GM21447 (cell line): ENCODE results near the gene GNG3.
"Not testable (repeated sequence)": the region's sequence is repeated elsewhere in the genome, so short reads cannot be mapped to it uniquely, and the experiment has no call there.

ENCODE experiments used
- ATAC-seq: cut with Tn5 transposase; IDR thresholded peaks from one replicate; pipeline ENCODE4 v1.9.1; 2021; ENCODE audit not compliant: unreplicated experiment

The GNG3 gene

DNA sequence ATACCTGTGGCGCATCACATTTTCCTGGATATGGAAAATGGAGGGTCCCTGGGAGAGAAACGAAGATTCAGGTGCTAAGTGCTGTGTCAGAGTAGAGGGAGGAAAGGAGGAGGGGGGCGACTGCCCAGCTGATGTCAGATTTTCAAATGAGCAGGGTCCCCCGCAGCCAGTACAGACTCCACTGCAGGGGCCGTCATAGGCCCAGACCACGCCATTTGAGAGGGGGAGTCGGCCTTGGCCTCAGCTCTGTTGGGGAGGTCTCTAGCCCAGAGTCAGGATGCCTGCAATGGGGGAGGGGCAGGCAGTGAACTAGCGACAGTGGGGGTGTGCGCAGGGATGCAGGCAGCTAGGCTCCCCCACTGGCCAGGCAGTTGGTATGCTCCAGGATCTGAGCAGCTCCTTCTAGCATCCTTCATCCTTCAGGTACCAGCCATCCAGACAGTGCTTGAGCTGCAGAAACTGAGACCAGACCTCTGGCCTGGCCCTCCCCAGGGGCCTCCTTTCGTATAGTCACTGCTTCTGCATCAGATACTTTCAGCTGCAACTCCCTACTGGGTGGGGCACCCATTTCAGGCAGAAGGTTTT lies at the start of gene GNG3, which contains the start of gene BSCL2:
TSS of gene GNG3 (plus strand) at position 400 of the 585 bp plus-strand sequence. CDS start 620 bp downstream, outside the sequence.
TSS of gene BSCL2 (minus strand) at position 148 of the 585 bp plus-strand sequence. CDS start 229 bp downstream, outside the sequence.
- ATAC-seq: no peak

DNA sequence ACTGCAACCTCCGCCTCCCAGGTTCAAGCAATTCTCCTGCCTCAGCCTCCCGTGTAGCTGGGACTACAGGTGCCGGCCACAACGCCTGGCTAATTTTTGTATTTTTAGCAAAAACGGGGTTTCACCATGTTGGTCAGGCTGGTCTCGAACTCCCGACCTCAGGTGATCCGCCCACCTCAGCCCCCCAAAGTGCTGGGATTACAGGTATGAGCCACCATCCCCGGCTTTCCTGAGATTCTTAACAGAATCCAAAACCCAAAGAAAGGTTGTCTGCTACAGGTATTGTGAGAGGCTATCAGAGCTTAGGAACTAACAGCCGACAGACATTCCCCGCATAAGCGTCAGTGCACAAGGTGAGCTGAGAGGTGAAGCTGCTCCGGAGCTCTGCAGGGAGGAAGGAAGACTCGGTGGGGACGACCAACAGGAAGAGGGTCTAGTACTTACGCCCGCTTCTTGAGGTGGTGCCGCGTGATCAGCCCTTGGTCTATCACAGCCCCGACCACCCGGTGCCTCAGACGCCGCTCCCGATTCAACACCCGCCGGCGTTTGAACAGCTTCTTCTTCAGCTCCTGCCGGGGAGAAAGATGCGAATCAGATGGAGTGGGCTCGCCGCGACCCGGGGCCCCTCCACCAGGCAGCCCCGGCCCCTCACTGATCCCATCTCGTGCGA lies 42.9 kb upstream of the GNG3 start:
- peak; percentile 28 for ATAC-seq

DNA sequence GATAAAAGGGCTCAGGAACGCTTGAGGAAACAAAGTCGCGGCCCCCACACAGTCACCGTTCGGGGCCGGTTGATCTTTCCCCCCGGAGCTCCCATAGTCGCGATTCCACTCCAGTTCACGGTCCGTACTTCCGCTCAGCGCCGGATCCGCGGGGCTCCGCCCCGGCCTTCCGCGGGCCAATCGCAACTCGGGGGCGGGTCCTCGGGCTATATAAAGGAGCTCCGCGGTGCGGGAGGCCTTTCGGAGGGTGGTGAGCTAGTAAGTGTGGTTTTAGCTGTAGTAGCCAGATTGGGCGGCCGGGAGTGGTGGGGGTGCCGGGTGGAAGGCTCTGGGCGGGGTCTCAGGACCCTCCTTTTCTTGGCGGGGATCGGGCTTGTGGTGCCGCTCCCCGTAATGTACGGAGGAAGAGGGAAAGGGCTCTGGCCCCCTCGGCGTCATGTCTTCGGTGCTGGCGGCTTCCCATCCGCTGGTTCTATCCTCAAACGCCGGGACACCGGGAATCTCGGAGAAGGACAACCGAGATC lies 42.3 kb upstream of the GNG3 start, which contains the start of the genes C11orf98 and CSKMT:
TSS of gene C11orf98 (minus strand) at position 136 of the 524 bp plus-strand sequence. CDS start at position 95, 41 bp downstream.
TSS of gene CSKMT (plus strand) at position 238 of the 524 bp plus-strand sequence. CDS start 568 bp downstream, outside the sequence.
- peak; percentile 80 for ATAC-seq

- peak; percentile 22 for ATAC-seq
Observed at GRCh38 chr11:62665599-62666258, 41.7 kb upstream of the GNG3 start.

DNA sequence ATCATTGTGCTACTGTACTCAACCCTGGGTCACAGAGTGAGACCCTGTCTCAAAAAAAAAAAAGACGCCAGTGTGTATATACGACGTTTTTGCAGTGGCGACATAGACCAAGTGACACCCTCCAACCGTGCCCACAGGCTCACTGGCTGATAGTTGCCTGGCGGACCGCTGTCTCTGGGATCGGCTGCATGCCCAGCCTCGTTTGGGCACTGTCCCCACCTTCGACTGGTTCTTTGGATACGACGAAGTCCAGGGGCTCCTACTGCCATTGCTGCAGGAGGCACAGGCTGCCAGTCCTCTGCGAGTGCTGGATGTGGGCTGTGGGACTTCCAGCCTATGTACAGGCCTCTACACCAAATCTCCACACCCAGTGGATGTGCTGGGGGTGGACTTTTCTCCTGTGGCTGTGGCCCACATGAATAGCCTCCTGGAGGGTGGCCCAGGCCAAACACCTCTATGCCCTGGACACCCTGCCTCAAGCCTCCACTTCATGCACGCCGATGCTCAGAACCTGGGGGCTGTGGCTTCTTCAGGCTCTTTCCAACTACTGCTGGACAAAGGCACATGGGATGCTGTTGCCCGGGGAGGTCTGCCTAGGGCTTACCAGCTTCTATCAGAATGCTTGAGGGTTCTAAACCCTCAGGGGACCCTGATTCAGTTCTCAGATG lies 41.1 kb upstream of the GNG3 start:
- no peak for ATAC-seq

- ATAC-seq: no peak
Observed at GRCh38 chr11:62667460-62667859, 40.0 kb upstream of the GNG3 start.

- ATAC-seq: no peak
Observed at GRCh38 chr11:62669420-62670161, 37.9 kb upstream of the GNG3 start.

GRCh38 chr11:62671236-62671607 lies 36.3 kb upstream of the GNG3 start:
- peak; percentile 6 for ATAC-seq

GRCh38 chr11:62671608-62672389 lies 35.7 kb upstream of the GNG3 start, which contains the start of the genes LBHD1 and UQCC3:
Gene LBHD1 (minus strand): TSS chr11:62672267. CDS start chr11:62670031, 2,236 bp downstream.
Gene UQCC3 (plus strand): TSS chr11:62671673. CDS start chr11:62671746, 73 bp downstream.
- ATAC-seq: peak; percentile 55

DNA sequence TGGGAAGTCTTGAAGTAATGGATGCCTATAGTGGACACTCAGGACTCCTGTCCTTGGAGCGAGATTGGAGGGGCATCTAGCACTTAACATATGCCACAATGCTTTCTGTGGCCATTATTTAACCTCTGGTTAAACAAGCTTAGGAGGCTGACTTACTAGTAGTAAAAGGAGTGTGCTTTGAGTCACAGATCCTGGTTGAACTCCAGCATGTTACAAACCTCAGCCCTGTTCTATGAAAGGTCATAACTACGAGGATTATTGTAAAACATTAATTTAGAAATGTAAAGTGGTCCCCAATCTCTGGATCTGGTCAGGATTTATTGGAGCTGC lies 34.3 kb upstream of the GNG3 start:
- ATAC-seq: no peak

DNA sequence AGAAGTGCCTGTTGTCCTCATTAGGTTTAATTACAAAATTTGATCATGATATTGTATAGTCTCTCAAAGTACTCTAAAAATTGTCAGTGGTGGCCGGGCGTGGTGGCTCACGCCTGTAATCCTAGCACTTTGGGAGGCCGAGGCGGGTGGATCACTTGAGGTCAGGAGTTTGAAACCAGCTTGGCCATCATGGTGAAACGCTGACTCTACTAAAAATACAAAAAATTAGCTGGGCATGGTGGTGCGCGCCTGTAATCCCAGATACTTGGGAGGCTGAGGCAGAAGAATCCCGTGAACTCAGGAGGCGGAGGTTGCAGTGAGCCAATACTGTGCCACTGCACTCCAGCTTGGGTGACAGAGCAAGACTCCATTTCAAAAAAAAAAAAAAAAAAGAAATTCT lies 32.1 kb upstream of the GNG3 start:
- ATAC-seq: not testable (repeated sequence)

DNA sequence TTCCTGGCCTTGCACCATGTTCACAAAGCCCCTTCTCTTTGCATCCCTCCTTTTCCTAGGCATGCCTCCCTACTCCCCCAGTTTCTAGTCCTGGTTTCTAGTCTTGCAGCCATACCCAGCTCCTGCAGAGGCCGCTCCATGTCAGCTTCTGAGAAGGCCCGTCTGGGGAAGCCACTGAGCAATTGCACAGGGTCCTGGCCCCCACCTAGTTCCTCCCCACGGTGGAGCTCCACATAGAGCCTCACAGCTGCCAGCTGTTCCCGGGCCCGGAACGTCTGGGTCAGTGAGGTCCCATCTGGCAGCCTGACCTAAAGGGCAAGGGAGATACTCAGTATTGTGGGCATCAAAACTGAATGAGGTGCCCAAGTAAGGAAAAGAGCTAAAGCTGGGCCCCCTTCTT lies 30.8 kb upstream of the GNG3 start:
- no peak for ATAC-seq

DNA sequence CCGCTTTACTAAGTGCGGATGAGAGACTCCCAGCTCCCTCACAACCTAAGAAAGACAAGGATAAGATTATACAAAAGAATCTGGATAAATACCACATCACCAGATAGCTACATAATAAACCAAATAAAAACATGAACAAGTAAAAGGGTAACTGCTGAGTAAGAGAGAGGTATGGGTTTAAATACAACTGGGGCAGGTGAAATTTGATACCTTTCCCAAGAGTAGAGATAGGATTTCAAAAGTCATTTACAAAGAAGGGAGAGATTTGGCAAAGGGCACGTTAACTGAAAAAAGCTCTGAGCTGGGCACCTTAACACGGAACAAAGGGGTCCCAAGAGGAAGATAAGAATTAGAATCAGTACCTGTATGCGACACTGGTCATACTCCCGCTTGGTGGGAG lies 30.3 kb upstream of the GNG3 start:
- no peak for ATAC-seq

- ATAC-seq: no peak
Observed at GRCh38 chr11:62677714-62678113, 29.8 kb upstream of the GNG3 start.

GRCh38 chr11:62678433-62678769 lies 29.1 kb upstream of the GNG3 start:
- ATAC-seq: no peak

- ATAC-seq: peak; percentile 71
Observed at GRCh38 chr11:62678770-62679696, 28.4 kb upstream of the GNG3 start, which contains the start of gene UBXN1. Gene UBXN1 (minus strand): TSS chr11:62679073. CDS start chr11:62678923, 150 bp downstream.

GRCh38 chr11:62680825-62681240 lies 26.6 kb upstream of the GNG3 start:
- peak; percentile 51 for ATAC-seq

- ATAC-seq: no peak
Observed at GRCh38 chr11:62682518-62682917, 25.0 kb upstream of the GNG3 start.
